HG02973 (cell line): ENCODE measurements around the gene BDP1.
"Not testable (repeated sequence)": the region's sequence is repeated elsewhere in the genome, so short reads cannot be mapped to it uniquely, and the experiment has no call there.

ENCODE experiments used
- ATAC-seq: cut with Tn5 transposase; IDR thresholded peaks from one replicate; pipeline ENCODE4 v1.9.1; 2021; ENCODE audit warnings: moderate library complexity; ENCODE audit not compliant: unreplicated experiment

The BDP1 gene

DNA sequence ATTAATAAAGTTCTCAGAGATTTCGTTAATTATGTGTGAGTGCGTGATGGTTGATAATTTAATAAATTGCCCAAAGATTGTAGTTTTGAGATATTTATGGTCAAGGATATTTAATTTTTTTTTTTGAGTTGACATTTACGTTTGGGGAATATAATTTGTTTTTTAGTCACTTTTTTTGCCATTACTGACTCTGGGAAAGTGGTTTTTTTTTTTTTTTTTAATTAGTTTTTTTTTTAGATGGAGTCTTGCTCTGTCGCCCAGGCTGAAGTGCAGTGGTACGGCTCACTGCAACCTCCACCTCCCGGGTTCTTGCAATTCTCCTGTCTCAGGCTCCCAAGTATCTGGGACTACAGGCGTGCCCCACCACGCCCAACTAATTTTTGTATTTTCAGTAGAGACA is 1.7 kb downstream of the BDP1 start:
- no peak for ATAC-seq

DNA sequence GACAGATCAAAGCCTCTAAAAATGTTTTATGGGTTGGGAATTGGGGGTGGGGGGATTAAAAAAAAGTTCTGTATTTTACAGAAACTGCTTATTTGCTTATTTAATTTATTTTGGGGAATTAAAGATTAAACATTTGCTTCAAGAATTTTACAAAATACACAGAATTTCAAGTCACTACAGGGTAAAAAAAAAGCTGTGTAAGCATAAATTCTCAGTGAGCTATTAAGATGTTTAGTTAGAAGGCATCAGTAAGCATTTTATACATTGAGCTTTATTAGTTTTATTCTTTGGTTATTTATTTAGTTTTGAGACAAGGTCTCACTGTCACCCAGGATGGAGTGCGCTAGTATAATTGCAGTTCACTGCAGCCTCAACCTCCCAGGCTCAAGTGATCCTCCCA is 5.2 kb downstream of the BDP1 start:
- ATAC-seq = no peak

DNA sequence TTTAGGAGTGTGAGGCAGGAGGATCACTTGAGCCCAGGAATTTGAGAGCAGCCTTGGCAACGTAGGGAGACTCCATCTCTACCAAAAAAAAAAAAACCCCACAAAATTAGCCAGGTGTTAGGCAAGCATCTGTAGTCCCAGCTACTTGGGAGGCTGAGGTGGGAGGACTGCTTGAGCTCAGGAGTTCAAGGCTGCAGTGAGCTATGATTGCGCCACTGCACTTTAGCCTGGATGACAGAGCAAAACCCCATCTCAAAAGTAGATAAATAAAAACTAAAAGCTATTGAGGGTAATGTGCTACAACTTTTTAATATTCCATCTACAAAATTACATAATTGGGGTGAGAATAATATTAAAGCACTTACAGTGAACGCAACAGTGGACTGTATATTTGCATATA is 5.9 kb downstream of the BDP1 start:
- no peak for ATAC-seq

DNA sequence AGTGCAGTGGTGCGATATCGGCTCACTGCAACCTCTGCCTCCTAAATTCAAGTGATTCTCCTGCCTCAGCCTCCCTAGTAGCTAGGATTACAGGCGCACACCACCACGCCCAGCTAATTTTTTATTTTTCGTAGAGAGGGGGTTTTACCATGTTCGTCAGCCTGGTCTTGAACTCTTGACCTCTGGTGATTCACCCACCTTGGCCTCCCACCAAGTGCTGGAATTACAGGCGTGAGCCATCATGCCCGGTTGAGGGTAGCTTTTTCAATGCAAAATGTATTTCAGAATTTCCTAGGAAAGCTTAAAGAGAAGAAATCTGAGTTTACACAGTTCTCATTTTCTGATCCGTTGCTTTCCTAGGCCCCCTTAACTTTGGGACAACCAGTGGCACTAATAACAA is 15.7 kb downstream of the BDP1 start:
- no peak for ATAC-seq

DNA sequence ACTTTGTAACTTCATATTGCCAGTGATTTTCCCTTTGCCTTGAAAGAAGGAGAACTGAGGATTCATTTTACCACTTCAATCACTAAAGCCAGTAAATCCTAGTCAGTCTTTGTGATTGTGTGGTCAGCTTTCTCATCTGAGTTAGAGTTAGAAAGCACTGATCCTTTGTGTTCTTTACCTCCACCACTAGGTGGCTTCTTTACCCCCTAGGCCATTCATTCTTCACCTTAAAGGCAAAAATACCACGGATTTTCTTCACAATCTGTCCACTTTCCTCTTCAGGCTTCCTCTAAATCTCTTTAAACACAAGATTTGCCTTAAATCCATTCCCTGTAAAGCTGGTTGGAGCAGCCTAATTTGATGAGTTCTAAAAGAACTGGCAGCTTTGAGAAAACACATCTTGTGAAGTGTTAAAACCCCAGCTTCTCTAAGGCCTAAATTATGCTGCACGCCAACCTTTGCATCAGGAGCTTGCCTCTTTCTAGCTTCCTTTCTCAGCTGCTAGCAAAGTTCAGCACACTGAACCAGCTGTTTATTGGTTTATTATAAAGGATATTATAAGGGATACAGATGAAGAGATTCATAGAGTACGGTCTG is 20.4 kb downstream of the BDP1 start:
- ATAC-seq = peak; percentile 45

DNA sequence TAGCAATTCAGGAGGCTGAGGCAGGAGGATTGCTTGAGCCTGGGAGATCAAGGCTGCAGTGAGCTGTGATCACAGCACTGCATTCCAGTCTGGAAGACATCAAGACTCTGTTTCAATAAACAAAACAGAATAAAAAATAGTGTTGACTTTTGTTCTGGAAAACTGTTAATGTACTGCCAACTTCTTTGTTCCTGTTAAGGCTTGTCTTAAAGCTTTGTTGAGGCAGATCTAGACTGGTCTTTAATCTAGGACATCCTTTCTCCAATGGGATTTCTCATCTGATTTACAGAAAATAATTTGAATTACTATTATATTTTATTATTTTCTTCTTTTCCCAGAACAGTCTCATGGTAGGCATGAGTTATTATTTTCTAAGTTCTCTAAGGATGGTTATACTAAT is 26.0 kb downstream of the BDP1 start:
- no peak for ATAC-seq

DNA sequence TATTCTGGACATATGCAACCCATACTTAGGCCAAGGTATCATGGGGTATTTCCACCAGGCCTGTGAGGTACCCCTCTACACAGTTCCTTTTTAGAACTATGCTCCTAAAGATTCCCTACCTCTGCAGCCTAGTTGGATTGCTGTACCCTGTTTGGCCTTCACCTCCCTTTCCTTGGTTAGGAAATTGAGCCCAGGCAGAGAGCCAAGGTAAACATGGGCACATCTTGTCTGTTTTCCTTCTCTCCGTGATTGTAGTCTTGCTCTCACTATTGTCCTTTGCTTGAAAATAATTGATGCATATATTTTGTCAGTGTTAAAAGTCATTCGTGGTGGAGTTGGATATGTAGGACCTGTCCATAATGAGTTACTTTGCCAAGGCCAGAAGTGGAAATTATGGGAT is 26.7 kb downstream of the BDP1 start:
- ATAC-seq = no peak

DNA sequence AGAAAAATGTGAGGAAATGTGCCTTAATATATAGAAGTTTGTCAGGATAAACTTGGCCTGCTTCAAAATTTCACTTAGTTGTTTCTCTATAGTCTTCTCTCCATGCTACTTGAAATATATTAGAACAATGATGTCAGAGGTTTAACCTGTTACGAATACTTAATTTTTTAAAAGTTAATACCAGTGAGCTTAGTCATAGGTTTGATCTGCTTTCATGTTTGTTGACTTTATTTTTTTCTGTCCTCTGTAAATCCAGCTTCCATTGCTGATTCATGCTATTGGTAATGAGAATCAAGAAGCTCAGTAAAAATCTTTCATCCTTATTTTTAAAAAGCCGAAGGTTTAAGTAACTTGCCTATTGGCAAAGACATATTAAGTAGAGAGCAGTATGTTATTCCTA is 27.9 kb downstream of the BDP1 start:
- ATAC-seq = no peak

DNA sequence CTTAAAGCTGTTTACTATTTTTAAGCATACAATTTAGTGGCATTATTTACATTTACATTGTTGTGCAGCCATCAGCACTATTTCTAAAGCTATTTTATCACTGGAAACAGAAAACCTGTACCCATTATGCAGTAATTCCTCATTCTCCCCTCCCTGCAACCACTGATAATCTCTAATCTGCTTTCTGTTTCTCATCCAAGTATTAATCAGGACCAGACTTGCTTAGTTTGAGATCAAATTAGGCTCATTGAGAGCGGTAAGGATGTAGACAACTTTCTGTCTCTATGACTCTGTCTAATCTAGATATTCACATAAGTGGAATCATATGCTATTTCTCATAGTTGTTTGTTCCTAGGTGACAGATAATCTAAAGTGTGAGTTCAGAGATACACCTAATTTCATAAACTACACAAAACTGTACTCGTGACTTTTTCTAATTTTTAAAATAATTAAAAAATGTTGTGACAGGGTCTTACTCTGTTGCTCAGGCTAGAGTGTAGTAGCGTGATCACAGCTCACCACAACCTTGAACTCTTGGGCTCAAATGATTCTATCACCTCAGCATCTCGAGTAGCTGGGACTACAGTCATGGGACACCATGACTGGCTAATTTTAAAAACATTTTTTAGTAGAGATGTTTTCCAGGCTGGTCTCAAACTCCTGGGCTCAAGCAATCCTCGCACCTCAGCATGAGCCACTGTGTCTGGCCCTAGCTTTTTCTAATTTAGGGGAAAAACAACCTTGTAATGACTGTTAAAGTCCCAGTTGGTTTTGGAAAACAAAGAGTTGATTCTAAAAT is 37.6 kb downstream of the BDP1 start:
- no peak for ATAC-seq

DNA sequence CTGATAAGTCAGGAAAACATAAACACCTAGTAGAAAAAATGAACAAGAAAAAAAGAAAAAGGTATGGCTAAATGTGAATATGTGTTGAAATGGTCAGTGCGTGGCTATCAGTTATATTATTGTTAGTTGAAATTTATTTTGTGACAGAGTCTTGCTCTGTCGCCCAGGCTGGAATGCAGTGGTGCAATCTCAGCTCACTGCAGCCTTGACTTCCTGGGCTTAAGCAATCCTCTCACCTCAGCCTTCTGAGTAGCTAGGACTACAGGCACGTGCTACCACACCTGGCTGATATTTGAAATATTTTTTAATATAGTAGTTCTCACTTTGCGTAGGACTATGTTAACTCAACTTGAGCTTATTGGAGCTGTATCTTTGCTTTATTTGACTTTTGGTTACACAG is 38.8 kb downstream of the BDP1 start:
- not testable (repeated sequence) for ATAC-seq

DNA sequence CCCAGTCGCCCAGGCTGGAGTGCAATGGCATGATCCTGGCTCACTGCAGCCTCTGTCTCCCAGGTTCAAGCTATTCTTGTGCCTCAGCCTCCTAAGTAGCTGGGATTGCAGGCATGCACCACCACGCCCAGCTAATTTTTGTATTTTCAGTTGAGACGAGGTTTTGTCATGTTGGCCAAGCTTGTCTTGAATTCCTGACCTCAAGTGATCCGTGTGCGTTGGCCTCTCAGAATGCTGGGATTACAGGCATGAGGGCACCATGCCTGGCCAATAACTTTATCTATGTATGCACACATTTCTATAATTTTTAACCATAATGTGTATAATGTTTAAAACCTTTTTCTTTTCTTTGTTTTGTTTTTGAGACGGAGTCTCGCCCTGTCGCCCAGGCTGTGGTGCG is 43.3 kb downstream of the BDP1 start:
- ATAC-seq = not testable (repeated sequence)

DNA sequence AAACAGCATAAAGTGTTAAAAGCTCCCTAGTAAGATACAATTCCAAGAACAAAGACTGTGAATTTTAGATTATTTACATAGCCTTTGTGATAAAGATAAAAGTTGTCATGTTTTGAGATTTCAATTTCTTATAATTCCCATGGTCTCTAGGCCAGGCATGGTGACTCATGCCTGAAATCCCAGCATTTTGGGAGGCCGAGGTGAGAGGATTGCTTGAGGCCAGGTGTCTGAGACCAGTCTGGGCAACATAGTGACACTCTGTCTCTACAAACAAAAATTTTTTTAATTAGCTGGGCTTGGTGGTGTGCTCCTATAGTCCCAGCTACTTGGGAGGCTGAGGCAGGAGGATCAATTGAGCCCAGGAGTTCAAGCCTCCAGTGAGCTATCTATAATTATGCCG is 48.1 kb downstream of the BDP1 start:
- ATAC-seq = no peak

DNA sequence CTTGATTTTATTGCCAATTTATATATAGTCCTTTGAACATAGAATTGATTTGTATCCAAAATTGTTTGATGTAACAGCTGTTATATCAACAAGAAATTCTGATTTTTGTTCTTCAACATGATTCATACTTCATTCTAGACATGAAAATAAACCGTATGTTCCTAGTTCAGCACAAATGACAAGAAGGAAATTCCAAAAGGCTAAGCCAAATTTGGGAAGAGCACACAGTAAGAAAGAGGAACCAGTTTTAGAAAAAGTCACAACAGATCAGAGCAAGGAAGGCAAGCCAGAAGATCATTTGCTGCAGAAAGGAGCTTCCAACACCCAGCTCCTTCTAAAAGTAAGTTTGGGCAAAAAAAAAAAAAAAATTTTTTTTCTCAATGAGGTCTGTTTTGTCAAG is 66.7 kb downstream of the BDP1 start:
- no peak for ATAC-seq

DNA sequence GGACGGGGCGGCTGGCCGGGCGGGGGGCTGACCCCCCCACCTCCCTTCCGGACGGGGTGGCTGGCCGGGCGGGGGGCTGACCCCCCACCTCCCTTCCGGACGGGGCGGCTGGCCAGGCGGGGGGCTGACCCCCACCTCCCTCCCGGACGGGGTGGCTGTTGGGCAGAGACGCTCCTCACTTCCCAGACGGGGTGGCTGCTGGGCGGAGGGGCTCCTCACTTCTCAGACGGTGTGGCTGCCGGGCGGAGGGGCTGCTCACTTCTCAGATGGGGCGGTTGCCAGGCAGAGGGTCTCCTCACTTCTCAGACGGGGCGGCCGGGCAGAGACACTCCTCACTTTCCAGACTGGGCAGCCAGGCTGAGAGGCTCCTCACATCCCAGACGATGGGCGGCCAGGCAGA is 70.2 kb downstream of the BDP1 start:
- ATAC-seq = not testable (repeated sequence)

DNA sequence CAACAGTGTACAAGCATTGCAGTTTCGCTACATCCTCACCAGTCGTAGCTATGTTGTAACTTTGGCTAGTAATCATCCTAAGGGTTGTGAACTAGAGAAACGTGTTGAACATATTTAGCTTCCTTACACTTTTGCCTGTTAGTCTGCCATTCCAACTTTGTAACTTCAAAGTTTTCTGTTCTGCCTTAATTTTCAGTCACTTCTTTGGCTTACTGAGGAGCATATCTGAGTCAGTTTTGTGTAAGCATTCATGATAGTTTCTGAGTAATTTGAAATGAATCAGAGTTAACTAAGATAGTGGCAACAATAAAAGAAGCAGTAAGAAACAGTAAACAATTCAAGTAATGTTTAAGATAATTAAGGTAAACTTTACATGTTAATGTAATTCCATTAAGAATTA is 72.8 kb downstream of the BDP1 start:
- ATAC-seq = no peak

DNA sequence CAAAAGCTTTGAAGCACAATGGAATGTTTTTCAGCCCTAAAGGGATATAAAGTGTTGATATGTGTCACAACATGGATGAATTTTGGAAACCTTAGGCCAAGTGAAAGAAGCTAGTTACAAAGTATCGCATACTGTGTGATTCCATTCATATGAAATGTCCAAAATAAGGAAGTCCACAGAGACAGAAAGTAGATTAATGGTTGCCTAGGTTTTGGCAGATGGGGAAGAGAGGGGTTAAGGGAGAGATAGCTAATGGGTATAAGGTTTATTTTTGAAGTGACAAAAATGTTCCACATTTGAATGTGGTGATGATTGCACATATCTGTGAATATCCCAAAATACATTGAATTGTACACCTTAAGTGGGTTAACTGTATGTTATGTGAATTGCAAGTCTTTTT is 74.2 kb downstream of the BDP1 start:
- no peak for ATAC-seq

DNA sequence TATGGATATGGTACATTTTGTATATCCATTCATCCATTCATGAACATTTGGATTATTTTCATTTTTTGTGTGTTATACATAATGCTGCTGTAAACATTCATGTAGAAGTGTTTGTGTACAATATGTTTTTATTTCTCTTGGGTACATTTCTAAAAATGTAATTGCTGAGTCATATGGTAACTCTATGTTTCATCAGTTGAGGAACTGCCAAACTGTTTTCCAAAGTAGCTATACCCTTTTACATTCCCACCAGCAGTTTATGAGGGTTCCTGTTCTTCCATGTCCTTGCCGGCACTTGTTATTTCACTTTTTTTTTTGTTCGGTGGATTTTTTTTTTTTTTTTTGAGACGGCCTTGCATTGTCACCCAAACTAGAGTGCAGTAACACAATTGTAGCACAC is 77.7 kb downstream of the BDP1 start:
- ATAC-seq = no peak

DNA sequence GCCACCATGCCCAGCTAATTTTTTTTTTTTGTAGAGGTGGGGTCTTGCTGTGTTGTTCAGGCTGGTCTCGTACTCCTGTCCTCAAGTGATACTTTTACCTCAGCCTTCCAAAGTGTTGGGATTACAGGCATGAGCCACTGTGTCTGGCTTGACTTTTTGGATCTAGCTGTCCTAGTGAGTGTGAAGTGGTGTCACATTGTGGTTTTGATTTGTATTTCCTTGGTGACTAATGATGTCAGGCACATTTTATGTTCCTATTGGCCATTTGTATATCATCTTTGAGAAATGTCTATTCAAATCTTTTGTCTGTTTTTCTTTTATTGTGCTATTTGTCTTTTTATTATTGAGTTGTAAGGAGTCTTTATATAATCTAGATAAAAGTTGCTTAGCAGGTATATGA is 78.2 kb downstream of the BDP1 start:
- no peak for ATAC-seq

DNA sequence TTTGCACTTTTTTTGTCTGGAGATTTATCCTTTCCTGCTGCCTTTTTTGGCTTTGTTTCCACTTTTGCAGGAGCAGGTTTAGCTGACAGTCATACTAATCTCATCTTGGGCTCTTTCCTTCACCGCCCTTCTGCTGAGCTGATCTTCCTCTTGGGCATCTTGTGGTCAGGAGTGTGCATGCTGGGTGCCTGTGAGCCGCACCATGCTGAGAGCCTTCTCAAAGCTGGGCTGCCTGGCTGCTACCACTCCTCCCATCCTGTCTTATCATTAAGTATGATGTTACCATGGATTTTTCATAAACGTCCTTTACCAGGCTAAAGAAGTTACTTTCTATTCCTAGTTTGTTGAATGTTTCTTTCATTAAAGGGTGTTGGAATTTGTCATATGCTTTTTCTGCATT is 82.2 kb downstream of the BDP1 start:
- ATAC-seq = no peak

DNA sequence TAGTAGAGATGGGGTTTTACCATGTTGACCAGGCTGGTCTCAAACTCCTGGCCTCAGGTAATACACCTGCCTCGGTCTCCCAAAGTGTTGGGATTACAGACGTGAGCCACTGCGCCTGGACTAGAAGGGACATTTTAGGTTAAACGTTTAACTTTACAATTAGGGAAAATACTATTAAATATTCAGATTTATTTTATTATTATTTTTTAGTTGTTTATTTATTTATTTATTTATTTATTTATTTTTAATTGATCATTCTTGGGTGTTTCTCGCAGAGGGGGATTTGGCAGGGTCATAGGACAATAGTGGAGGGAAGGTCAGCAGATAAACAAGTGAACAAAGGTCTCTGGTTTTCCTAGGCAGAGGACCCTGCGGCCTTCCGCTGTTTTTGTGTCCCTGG is 95.4 kb downstream of the BDP1 start:
- not testable (repeated sequence) for ATAC-seq

DNA sequence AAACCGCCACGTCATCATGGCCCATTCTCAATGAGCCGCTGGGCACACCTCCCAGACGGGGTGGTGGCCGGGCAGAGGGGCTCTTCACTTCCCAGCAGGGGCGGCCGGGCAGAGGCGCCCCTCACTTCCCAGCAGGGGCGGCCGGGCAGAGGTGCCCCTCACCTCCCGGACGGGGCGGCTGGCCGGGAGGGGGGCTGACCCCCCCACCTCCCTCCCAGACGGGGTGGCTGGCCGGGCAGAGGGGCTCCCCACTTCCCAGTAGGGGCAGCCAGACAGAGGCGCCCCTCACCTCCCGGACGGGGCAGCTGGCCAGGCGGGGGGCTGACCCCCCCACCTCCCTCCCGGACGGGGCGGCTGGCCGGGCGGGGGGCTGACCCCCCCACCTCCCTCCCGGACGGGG is 96.1 kb downstream of the BDP1 start:
- ATAC-seq = not testable (repeated sequence)

DNA sequence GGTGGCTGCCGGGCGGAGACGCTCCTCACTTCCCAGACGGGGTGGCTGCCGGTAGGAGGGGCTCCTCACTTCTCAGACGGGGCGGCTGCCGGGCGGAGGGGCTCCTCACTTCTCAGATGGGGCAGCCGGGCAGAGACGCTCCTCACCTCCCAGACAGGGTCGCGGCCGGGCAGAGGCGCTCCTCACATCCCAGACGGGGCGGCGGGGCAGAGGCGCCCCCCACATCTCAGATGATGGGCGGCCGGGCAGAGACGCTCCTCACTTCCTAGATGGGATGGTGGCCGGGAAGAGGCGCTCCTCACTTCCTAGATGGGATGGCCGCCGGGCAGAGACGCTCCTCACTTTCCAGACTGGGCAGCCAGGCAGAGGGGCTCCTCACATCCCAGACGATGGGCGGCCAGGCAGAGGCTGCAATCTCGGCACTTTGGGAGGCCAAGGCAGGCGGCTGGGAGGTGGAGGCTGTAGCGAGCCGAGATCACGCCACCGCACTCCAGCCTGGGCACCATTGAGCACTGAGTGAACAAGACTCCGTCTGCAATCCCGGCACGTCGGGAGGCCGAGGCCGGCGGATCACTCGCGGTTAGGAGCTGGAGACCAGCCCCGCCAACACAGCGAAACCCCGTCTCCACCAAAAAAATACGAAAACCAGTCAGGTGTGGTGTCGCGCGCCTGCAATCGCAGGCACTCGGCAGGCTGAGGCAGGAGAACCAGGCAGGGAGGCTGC is 96.7 kb downstream of the BDP1 start:
- ATAC-seq = not testable (repeated sequence)
